Activated B cell treated with CpG ODN at 0.5 μM for 24 hours (primary cell): ENCODE measurements around the gene CHORDC1. TPM values are rescaled to one million over a fixed set of nuclear protein-coding genes. Genes with fewer than 3 reads are reported as not detected.

Source experiments
- ATAC-seq: fragments of 200-7000 bp; cut with Tn5 transposase; one replicate; pipeline ENCODE4 v1.10.0; 2021; ENCODE audit warnings: low read depth, mild to moderate bottlenecking, moderate library complexity
- CTCF ChIA-PET: fragments of 350-600 bp; sonication (Branson Sonifier 250); formaldehyde crosslinking; loops from one replicate; lab custom pipeline; 2021; ENCODE audit warnings: antibody characterized with exemption; lab: Charles Lee
- POLR2A ChIA-PET: fragments of 350-600 bp; sonication (Branson Sonifier 250); formaldehyde crosslinking; loops from one replicate; lab custom pipeline; 2021; ENCODE audit warnings: antibody characterized with exemption; lab: Charles Lee
- DNase-seq: peaks from one replicate; pipeline ENCODE4 v3.0.0; 2022
- H3K27ac Mint-ChIP-seq: one replicate; pipeline ENCODE4 v1.8.0; 2020; ENCODE audit warnings: mixed read lengths
- H3K27me3 Mint-ChIP-seq: one replicate; pipeline ENCODE4 v1.8.0; 2021; ENCODE audit warnings: mixed read lengths
- H3K36me3 Mint-ChIP-seq: one replicate; pipeline ENCODE4 v1.8.0; 2021; ENCODE audit warnings: low read depth, mixed read lengths
- H3K4me1 Mint-ChIP-seq: one replicate; pipeline ENCODE4 v1.8.0; 2021; ENCODE audit warnings: mixed read lengths
- H3K4me3 Mint-ChIP-seq: one replicate; pipeline ENCODE4 v1.8.0; 2020; ENCODE audit warnings: mild to moderate bottlenecking, mixed read lengths
- H3K9me3 Mint-ChIP-seq: one replicate; pipeline ENCODE4 v1.8.0; 2020; ENCODE audit warnings: mixed read lengths
- CTCF ChIP-seq: fragments of 200-600 bp; IDR thresholded peaks from one replicate; pipeline ENCODE4 v1.8.0; 2022; ENCODE audit warnings: antibody characterized with exemption, mild to moderate bottlenecking
- intact Hi-C: fragments of 100-400 bp; cut with micrococcal nuclease; formaldehyde crosslinking; loops from one replicate; pipeline ENCODE4 v1.15.1; 2024
- total RNA-seq: library from RNA; stranded (reverse); gene quantifications from 2 replicates; pipeline ENCODE4 v1.2.3, GENCODE V29; 2022

The CHORDC1 gene
- total RNA-seq, 1 donor from 2014 or later = 63.4 TPM

- no peak for DNase-seq
- peaks cover 7% of the 10 kb centered on the region for H3K4me1 Mint-ChIP-seq
- TF ChIP-seq CTCF = no peak
- no peak overlapping the region for H3K4me3 Mint-ChIP-seq
- peaks cover 18% of the 10 kb centered on the region for H3K27me3 Mint-ChIP-seq
- no peak overlapping the region for H3K27ac Mint-ChIP-seq
- ChIA-PET CTCF (no interaction called here), POLR2A (no interaction called here)
- ATAC-seq = no peak
- intact Hi-C loops = no loop called here
- peaks cover 3% of the 10 kb centered on the region for H3K9me3 Mint-ChIP-seq
- peaks cover 4% of the 10 kb centered on the region for H3K36me3 Mint-ChIP-seq
Observed at GRCh38 chr11:90228056-90228455, 5.2 kb upstream of the CHORDC1 start.

- ATAC-seq = peak; percentile 64
- no peaks in the 10 kb centered on the region for H3K9me3 Mint-ChIP-seq
- peak overlapping the region; percentile 91 for H3K27ac Mint-ChIP-seq
- POLR2A ChIA-PET = no interaction called here
- H3K36me3 Mint-ChIP-seq = peaks cover 33% of the 10 kb centered on the region
- CTCF ChIA-PET = interaction anchor here (1.3 kb wide), 1 partner anchor 18 kb away, joined by 6 read pairs; no protein-coding TSS in a partner anchor
- H3K4me3 Mint-ChIP-seq = peak overlapping the region; percentile 97
- DNase-seq = no peak
- no peaks in the 10 kb centered on the region for H3K27me3 Mint-ChIP-seq
- intact Hi-C loops = loop anchor here (1.0 to 5.0 kb wide), 2 partner anchors 18 to 1886 kb away; partner anchors contain the start of gene CTSC
- peaks cover 45% of the 10 kb centered on the region for H3K4me1 Mint-ChIP-seq
- no peak for TF ChIP-seq CTCF
Observed at GRCh38 chr11:90223248-90223585, 368 bp upstream of the CHORDC1 start.

GRCh38 chr11:90221803-90222458, 918 bp downstream of the CHORDC1 start:
- Mint-ChIP-seq H3K27me3 (no peaks in the 10 kb centered on the region), H3K9me3 (no peaks in the 10 kb centered on the region), H3K27ac (peak overlapping the region; percentile 91), H3K36me3 (peaks cover 42% of the 10 kb centered on the region), H3K4me1 (peaks cover 48% of the 10 kb centered on the region), H3K4me3 (peak overlapping the region; percentile 97)
- no peak for TF ChIP-seq CTCF
- DNase-seq (no peak), ATAC-seq (no peak)
- intact Hi-C loops = loop anchor here (5.0 kb wide), 1 partner anchor 1885 kb away; the partner anchor contains the start of gene CTSC
- ChIA-PET CTCF (no interaction called here), POLR2A (no interaction called here)

- DNase-seq = no peak
- ChIA-PET POLR2A (no interaction called here), CTCF (no interaction called here)
- H3K36me3 Mint-ChIP-seq = peaks cover 55% of the 10 kb centered on the region
- peaks cover 52% of the 10 kb centered on the region for H3K4me1 Mint-ChIP-seq
- H3K9me3 Mint-ChIP-seq = no peaks in the 10 kb centered on the region
- peak overlapping the region; percentile 37 for H3K27ac Mint-ChIP-seq
- ATAC-seq = no peak
- no peak for TF ChIP-seq CTCF
- peak overlapping the region; percentile 97 for H3K4me3 Mint-ChIP-seq
- intact Hi-C loops = loop anchor here (5.0 kb wide), 1 partner anchor 1883 kb away; the partner anchor contains the start of gene CTSC
- no peaks in the 10 kb centered on the region for H3K27me3 Mint-ChIP-seq
Observed at GRCh38 chr11:90220391-90220790, 2.5 kb downstream of the CHORDC1 start.

GRCh38 chr11:90219438-90219837, 3.4 kb downstream of the CHORDC1 start:
- H3K4me3 Mint-ChIP-seq = no peak overlapping the region
- no peaks in the 10 kb centered on the region for H3K27me3 Mint-ChIP-seq
- peaks cover 55% of the 10 kb centered on the region for H3K36me3 Mint-ChIP-seq
- POLR2A ChIA-PET = no interaction called here
- H3K9me3 Mint-ChIP-seq = no peaks in the 10 kb centered on the region
- TF ChIP-seq CTCF = no peak
- CTCF ChIA-PET = interaction anchor here (1.4 kb wide), 1 partner anchor 14 kb away, joined by 3 read pairs; no protein-coding TSS in a partner anchor
- intact Hi-C loops = no loop called here
- no peak overlapping the region for H3K27ac Mint-ChIP-seq
- ATAC-seq (no peak), DNase-seq (no peak)
- H3K4me1 Mint-ChIP-seq = peaks cover 52% of the 10 kb centered on the region
